Liver (tissue), 3 donors: ENCODE measurements around the gene THOC5.

Experiments
- CTCF ChIP-seq: fragments of 150-350 bp; IDR thresholded peaks from 2 replicates; pipeline ENCODE4 v1.5.1; 2017; ENCODE audit warnings: improper control_type of control experiment, low read depth, low read length; ENCODE audit not compliant: missing input control
- EGR1 ChIP-seq, 2 donors: IDR thresholded peaks; 2 replicates each; pipeline ENCODE4 v1.6.1; 2016 to 2018; ENCODE audit warnings: antibody characterized with exemption in 2 of 2, low read depth in 2 of 2
- FOXA2 ChIP-seq: IDR thresholded peaks from 2 replicates; pipeline ENCODE4 v1.6.1; 2016; ENCODE audit warnings: antibody characterized with exemption
- GABPA ChIP-seq, 2 donors: IDR thresholded peaks in 1 of 2; conservative IDR thresholded peaks in 1 of 2; 2 replicates each; pipeline ENCODE4 v1.6.1; 2016; ENCODE audit warnings: antibody characterized with exemption in 2 of 2, mild to moderate bottlenecking in 1 of 2, moderate library complexity in 1 of 2
- HNF4A ChIP-seq, 2 donors: conservative IDR thresholded peaks; 2 replicates each; pipeline ENCODE4 v1.6.1; 2016; ENCODE audit warnings: antibody characterized with exemption in 2 of 2, mild to moderate bottlenecking in 2 of 2
- JUND ChIP-seq, 2 donors: IDR thresholded peaks; 2 replicates each; pipeline ENCODE4 v1.6.1; 2016; ENCODE audit warnings: antibody characterized with exemption in 2 of 2
- RAD21 ChIP-seq, 2 donors: IDR thresholded peaks; 2 replicates each; pipeline ENCODE4 v1.6.1; 2016; ENCODE audit warnings: antibody characterized with exemption in 2 of 2, mild to moderate bottlenecking in 2 of 2
- REST ChIP-seq: IDR thresholded peaks from 2 replicates; pipeline ENCODE4 v1.6.1; 2016; ENCODE audit warnings: antibody characterized with exemption, mild to moderate bottlenecking
- RXRA ChIP-seq, 2 donors: IDR thresholded peaks; 2 replicates each; pipeline ENCODE4 v1.6.1; 2017 to 2018; ENCODE audit warnings: antibody characterized with exemption in 2 of 2, mild to moderate bottlenecking in 1 of 2
- SP1 ChIP-seq: IDR thresholded peaks from 2 replicates; pipeline ENCODE4 v1.6.1; 2018; ENCODE audit warnings: antibody characterized with exemption, mild to moderate bottlenecking
- TAF1 ChIP-seq: conservative IDR thresholded peaks from 2 replicates; pipeline ENCODE4 v1.6.1; 2016; ENCODE audit warnings: antibody characterized with exemption, mild to moderate bottlenecking
- YY1 ChIP-seq: IDR thresholded peaks from 2 replicates; pipeline ENCODE4 v1.6.1; 2016; ENCODE audit warnings: antibody characterized with exemption, mild to moderate bottlenecking
- ZBTB33 ChIP-seq: IDR thresholded peaks from 2 replicates; pipeline ENCODE4 v1.6.1; 2016; ENCODE audit warnings: antibody characterized with exemption
- donor health status: healthy.
- donor health status: healthy.

- no peak for TF ChIP-seq TAF1
- no peak for TF ChIP-seq CTCF
- TF ChIP-seq YY1, result no peak
- TF ChIP-seq FOXA2, result no peak
- no peak for TF ChIP-seq SP1
- TF ChIP-seq RAD21 (IDR thresholded peaks at IDR 0.05), result no peak
- no peak for TF ChIP-seq EGR1 (IDR thresholded peaks at IDR 0.05; ENCODE audit: low read depth in 2 of 2)
- TF ChIP-seq JUND (IDR thresholded peaks at IDR 0.05), result no peak
- TF ChIP-seq ZBTB33, result no peak
- no peak for TF ChIP-seq GABPA (IDR thresholded peaks at IDR 0.05 in 1 of 2, conservative IDR thresholded peaks at IDR 0.05 in 1 of 2)
- TF ChIP-seq HNF4A (conservative IDR thresholded peaks at IDR 0.05), result no peak
- TF ChIP-seq REST, result no peak
- no peak for TF ChIP-seq RXRA (IDR thresholded peaks at IDR 0.05)
These were observed 5.5 kb upstream of the THOC5 start for GRCh38 chr22:29559030-29559429.
